LNCaP clone FGC (cell line): Measurements from ENCODE around the gene PNPLA2.

ENCODE experiments used
- DNase-seq: peaks from one replicate; pipeline ENCODE4 v3.0.0-alpha.2; 2011; ENCODE audit warnings: low read depth
- H3K4me3 ChIP-seq: 2 replicates; pipeline ENCODE4 v1.5.1; 2011; ENCODE audit warnings: mild to moderate bottlenecking, low read depth, low read length, control low read depth
- CTCF ChIP-seq: IDR thresholded peaks from 2 replicates; pipeline ENCODE4 v1.5.1; 2012; ENCODE audit warnings: mild to moderate bottlenecking; ENCODE audit not compliant: control insufficient read depth, insufficient read depth; ENCODE audit errors: extremely low read depth

PNPLA2 gene

GRCh38 chr11:818396-819128 lies at the start of gene PNPLA2:
Gene PNPLA2, plus strand, starts transcription at chr11:818914. Its CDS starts 805 bp downstream, at chr11:819719.
- no peak for TF ChIP-seq CTCF
- H3K4me3 ChIP-seq, result peak within 1 kb of the TSS; percentile 80
- no peak for DNase-seq

GRCh38 chr11:769887-770641 lies 48.6 kb upstream of the PNPLA2 start:
- H3K4me3 ChIP-seq, result no peak overlapping the region
- DNase-seq, result no peak
- no peak for TF ChIP-seq CTCF

- H3K4me3 ChIP-seq, result no peak overlapping the region
- no peak for TF ChIP-seq CTCF
- no peak for DNase-seq
Observed at GRCh38 chr11:770642-771616, 47.8 kb upstream of the PNPLA2 start.

GRCh38 chr11:771617-772204 lies 47.0 kb upstream of the PNPLA2 start:
- no peak for DNase-seq
- TF ChIP-seq CTCF, result no peak
- no peak overlapping the region for H3K4me3 ChIP-seq

- TF ChIP-seq CTCF, result no peak
- DNase-seq, result no peak
- no peak overlapping the region for H3K4me3 ChIP-seq
Observed at GRCh38 chr11:772429-773390, 46.0 kb upstream of the PNPLA2 start.
